Measurements from ENCODE around the gene LRRC3.

DNA sequence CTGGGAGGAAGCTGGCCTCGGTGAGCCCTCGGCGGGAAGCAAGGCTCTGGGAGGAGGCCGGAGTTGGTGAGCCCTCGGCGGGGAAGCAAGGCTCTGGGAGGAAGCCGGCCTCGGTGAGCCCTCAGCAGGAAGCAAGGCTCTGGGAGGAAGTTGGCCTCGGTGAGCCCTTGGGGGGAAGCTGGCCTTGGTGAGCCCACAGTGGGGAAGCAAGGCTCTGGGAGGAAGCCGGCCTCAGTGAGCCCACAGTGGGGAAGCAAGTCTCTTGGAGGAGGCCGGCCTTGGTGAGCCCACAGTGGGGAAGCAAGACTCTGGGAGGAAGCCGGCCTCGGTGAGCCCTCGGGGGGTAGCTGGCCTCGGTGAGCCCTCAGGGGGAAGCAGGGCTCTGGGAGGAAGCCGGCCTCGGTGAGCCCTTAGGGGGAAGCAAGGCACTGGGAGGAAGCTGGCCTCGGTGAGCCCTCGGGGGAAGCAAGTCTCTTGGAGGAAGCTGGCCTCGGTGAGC, 48.6 kb downstream of the LRRC3 start:
- TF ChIP-seq EZH2 (IDR thresholded peaks at IDR 0.05; ENCODE audit: borderline replicate concordance, low read length) (no peak), CTCF (IDR thresholded peaks at IDR 0.05; ENCODE audit: low read length) (no peak)
